ENCODE results near the gene ETFA. TPM values are rescaled to one million over a fixed set of nuclear protein-coding genes. Genes with fewer than 3 reads are reported as not detected.

Gene ETFA
- total RNA-seq, 4 donors from 2014 or later, result 90.9 to 233 (median 99.9) TPM

DNA sequence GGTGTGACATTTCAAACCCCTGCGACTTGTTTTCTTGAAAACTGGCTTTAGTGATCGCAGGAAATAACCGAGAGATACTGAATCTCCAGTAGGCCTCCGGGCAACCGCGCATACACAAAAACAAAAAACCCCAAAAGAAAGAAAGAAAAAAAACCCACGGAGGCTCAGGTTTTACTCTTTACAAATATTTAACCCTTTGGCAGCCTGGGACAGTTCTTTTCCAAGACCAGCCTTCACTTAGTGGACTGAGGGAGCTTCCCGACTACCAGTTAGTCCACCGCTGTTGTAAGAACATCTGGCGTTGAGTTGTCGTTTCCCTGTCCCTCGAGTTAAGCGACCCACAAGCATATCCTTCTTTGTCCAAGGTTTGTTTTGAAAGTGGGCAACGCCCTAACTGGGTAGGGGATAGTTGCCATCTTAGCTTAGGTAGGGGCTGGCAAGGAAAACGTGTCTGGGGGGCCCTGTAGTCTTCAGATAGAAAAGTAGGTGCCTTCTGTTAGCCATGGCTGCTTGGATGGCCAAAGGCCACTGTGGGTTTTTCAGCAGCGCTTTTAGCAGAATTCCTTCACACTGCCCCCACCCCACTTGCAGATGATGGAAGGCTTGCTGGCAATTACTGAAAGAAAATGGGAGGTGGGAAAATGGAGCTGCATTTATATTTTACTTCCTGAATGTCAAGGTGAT lies 32.2 kb upstream of the ETFA start:
- no peak for DNase-seq
- Histone ChIP-seq H3K4me1 (peaks cover 0 to 41% of the 10 kb centered on the region in 2 donors), H3K36me3 (no peaks in the 10 kb centered on the region), H3K27ac (no peak overlapping the region), H3K9me3 (no peaks in the 10 kb centered on the region), H3K4me3 (no peak overlapping the region), H3K27me3 (peaks cover 79 to 94% of the 10 kb centered on the region in 2 donors)
- intact Hi-C loops (cut with DNase I; ENCODE audit: low total_unique reads), result no loop called here
- TF ChIP-seq, protein P1, sequence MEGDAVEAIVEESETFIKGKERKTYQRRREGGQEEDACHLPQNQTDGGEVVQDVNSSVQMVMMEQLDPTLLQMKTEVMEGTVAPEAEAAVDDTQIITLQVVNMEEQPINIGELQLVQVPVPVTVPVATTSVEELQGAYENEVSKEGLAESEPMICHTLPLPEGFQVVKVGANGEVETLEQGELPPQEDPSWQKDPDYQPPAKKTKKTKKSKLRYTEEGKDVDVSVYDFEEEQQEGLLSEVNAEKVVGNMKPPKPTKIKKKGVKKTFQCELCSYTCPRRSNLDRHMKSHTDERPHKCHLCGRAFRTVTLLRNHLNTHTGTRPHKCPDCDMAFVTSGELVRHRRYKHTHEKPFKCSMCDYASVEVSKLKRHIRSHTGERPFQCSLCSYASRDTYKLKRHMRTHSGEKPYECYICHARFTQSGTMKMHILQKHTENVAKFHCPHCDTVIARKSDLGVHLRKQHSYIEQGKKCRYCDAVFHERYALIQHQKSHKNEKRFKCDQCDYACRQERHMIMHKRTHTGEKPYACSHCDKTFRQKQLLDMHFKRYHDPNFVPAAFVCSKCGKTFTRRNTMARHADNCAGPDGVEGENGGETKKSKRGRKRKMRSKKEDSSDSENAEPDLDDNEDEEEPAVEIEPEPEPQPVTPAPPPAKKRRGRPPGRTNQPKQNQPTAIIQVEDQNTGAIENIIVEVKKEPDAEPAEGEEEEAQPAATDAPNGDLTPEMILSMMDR (IDR thresholded peaks at IDR 0.05), result no peak
- TF ChIP-seq POLR2A (IDR thresholded peaks at IDR 0.05), result no peak

DNA sequence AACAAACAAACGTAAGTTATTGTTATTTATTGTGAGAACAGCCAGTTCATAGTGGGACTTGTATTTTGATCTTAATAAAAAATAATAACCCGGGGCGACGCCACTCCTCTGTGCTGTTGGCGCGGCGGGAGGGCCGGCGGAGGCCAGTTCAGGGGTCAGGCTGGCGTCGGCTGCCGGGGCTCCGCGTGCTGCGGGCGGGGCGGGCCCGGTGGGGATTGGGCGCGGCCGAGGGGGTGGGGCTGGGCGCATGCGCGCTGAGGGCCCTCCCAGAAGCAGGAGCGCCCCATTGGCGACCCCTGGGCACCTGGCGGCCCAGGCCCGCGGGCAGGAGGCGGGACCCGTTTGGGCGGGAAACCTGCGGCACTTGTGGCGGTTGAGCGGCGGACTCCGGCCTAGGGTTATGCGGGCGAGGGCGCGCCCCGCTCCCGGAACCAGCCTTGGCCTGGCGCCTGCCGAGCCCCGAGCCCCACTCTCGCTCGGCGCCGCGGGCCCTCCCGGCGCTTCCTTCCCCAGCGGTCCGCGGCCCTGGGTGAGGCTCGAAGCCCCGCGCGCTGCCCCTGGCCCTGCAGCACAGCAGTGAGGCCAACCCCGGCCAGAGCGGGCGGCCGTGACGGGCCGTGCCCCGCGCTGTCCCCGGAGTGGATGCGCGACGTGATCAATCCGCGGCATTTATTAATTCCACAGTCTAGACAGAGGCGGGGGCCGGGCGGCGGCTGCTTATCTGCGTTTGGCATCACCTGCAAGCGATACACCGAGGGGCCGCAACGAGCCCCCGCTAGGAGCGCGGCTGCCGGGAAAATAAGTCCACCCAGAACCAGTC lies 31.3 kb upstream of the ETFA start:
- Histone ChIP-seq H3K9me3 (no peaks in the 10 kb centered on the region), H3K4me1 (peaks cover 0 to 48% of the 10 kb centered on the region in 2 donors), H3K36me3 (no peaks in the 10 kb centered on the region), H3K27ac (no peak overlapping the region), H3K27me3 (peaks cover 80 to 86% of the 10 kb centered on the region in 2 donors), H3K4me3 (no peak overlapping the region)
- no peak for DNase-seq
- intact Hi-C loops (cut with DNase I; ENCODE audit: low total_unique reads), result no loop called here
- TF ChIP-seq POLR2A (IDR thresholded peaks at IDR 0.05), result no peak
- TF ChIP-seq, protein P1 (IDR thresholded peaks at IDR 0.05), result no peak

DNA sequence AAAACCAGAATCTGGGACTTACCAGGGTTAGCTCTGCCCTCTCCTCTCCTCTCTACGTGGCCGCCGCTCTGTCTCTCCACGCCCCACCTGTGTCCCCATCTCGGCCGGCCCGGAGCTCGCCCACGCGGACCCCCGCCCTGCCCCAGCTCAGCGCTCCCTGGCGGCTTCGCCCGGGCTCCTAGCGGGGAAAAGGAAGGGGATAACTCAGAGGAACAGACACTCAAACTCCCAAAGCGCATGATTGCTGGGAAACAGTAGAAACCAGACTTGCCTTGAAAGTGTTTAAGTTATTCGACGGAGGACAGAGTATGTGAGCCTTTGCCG lies 30.8 kb upstream of the ETFA start:
- no peaks in the 10 kb centered on the region for H3K9me3 ChIP-seq
- no peak overlapping the region for H3K27ac ChIP-seq
- DNase-seq, result no peak
- TF ChIP-seq POLR2A (IDR thresholded peaks at IDR 0.05), result no peak
- TF ChIP-seq, protein P1 (IDR thresholded peaks at IDR 0.05), result no peak
- peaks cover 81 to 86% of the 10 kb centered on the region in 2 donors for H3K27me3 ChIP-seq
- H3K36me3 ChIP-seq, result no peaks in the 10 kb centered on the region
- intact Hi-C loops (cut with DNase I; ENCODE audit: low total_unique reads), result no loop called here
- no peak overlapping the region for H3K4me3 ChIP-seq
- H3K4me1 ChIP-seq, result peaks cover 0 to 48% of the 10 kb centered on the region in 2 donors

DNA sequence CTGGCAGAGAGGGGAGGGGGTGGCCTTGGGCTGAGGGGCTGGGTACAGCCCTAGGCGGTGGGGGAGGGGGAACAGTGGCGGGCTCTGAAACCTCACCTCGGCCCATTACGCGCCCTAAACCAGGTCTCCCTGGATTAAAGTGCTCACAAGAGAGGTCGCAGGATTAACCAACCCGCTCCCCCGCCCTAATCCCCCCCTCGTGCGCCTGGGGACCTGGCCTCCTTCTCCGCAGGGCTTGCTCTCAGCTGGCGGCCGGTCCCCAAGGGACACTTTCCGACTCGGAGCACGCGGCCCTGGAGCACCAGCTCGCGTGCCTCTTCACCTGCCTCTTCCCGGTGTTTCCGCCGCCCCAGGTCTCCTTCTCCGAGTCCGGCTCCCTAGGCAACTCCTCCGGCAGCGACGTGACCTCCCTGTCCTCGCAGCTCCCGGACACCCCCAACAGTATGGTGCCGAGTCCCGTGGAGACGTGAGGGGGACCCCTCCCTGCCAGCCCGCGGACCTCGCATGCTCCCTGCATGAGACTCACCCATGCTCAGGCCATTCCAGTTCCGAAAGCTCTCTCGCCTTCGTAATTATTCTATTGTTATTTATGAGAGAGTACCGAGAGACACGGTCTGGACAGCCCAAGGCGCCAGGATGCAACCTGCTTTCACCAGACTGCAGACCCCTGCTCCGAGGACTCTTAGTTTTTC lies 30.2 kb upstream of the ETFA start:
- H3K27ac ChIP-seq, result no peak overlapping the region
- TF ChIP-seq, protein P1 (IDR thresholded peaks at IDR 0.05), result no peak
- no peak for TF ChIP-seq POLR2A (IDR thresholded peaks at IDR 0.05)
- H3K4me3 ChIP-seq, result no peak overlapping the region
- intact Hi-C loops (cut with DNase I; ENCODE audit: low total_unique reads), result no loop called here
- H3K9me3 ChIP-seq, result no peaks in the 10 kb centered on the region
- peaks cover 0 to 45% of the 10 kb centered on the region in 2 donors for H3K4me1 ChIP-seq
- peaks cover 82 to 86% of the 10 kb centered on the region in 2 donors for H3K27me3 ChIP-seq
- no peaks in the 10 kb centered on the region for H3K36me3 ChIP-seq
- no peak for DNase-seq

Measured in uterus (tissue), 4 donors.